OCI-LY3 (cell line): ENCODE results near the gene CREB5.

ENCODE experiments used
- H2AFZ ChIP-seq: fragments of 200-600, 300-600 bp; shearing (Covaris generic); 2 replicates; pipeline ENCODE4 v1.6.0; 2014; ENCODE audit warnings: antibody characterized with exemption, low read depth, low read length
- H3K27ac ChIP-seq: fragments of 200-600, 300-600 bp; sonication (generic); 2 replicates; pipeline ENCODE4 v1.5.1; 2014; ENCODE audit warnings: mild to moderate bottlenecking, low read length, moderate library complexity, mixed read lengths
- H3K27me3 ChIP-seq: fragments of 200-600, 300-600 bp; sonication (generic); 2 replicates; pipeline ENCODE4 v1.6.1; 2014; ENCODE audit warnings: low read depth, low read length, mixed read lengths
- H3K36me3 ChIP-seq: fragments of 200-600, 300-600 bp; sonication (generic); replicated peaks from 2 replicates; pipeline ENCODE3; 2014; ENCODE audit warnings: low read depth, low read length, mixed read lengths
- H3K4me1 ChIP-seq: fragments of 300-600, 200-600 bp; sonication (generic); 2 replicates; pipeline ENCODE4 v1.6.1; 2014; ENCODE audit warnings: low read length, mixed read lengths
- H3K4me2 ChIP-seq: fragments of 200-600, 300-600 bp; sonication (generic); 2 replicates; pipeline ENCODE4 v1.6.1; 2014; ENCODE audit warnings: low read length, mixed read lengths
- H3K4me3 ChIP-seq: fragments of 300-600, 200-600 bp; sonication (generic); 2 replicates; pipeline ENCODE4 v1.5.1; 2014; ENCODE audit warnings: antibody characterized with exemption, mild to moderate bottlenecking, low read length, moderate library complexity
- H3K79me2 ChIP-seq: fragments of 300-600, 200-600 bp; shearing (Covaris generic); 2 replicates; pipeline ENCODE4 v1.6.1; 2014; ENCODE audit warnings: mild to moderate bottlenecking, low read length, mixed read lengths
- H3K9ac ChIP-seq: fragments of 300-600, 200-600 bp; shearing (Covaris generic); 2 replicates; pipeline ENCODE4 v1.6.0; 2014; ENCODE audit warnings: mild to moderate bottlenecking, low read length, moderate library complexity
- H3K9me3 ChIP-seq: fragments of 200-600, 300-600 bp; shearing (Covaris generic); 2 replicates; pipeline ENCODE4 v1.6.1; 2014; ENCODE audit warnings: low read length, mixed read lengths; ENCODE audit not compliant: insufficient read depth
- H4K20me1 ChIP-seq: fragments of 200-600, 300-600 bp; sonication (generic); 2 replicates; pipeline ENCODE4 v1.6.1; 2016; ENCODE audit warnings: low read length, mixed read lengths; ENCODE audit not compliant: insufficient read depth
- CTCF ChIP-seq: fragments of 200-600, 300-600 bp; sonication (generic); IDR thresholded peaks from 2 replicates; pipeline ENCODE4 v1.5.1; 2014; ENCODE audit warnings: antibody characterized with exemption, low read length, low read depth
- EZH2phosphoT487 ChIP-seq: fragments of 200-600 bp; shearing (Covaris generic); IDR thresholded peaks from 2 replicates; pipeline ENCODE4 v1.6.1; 2018; ENCODE audit warnings: antibody characterized with exemption, mixed run types, low read depth

The CREB5 gene

DNA sequence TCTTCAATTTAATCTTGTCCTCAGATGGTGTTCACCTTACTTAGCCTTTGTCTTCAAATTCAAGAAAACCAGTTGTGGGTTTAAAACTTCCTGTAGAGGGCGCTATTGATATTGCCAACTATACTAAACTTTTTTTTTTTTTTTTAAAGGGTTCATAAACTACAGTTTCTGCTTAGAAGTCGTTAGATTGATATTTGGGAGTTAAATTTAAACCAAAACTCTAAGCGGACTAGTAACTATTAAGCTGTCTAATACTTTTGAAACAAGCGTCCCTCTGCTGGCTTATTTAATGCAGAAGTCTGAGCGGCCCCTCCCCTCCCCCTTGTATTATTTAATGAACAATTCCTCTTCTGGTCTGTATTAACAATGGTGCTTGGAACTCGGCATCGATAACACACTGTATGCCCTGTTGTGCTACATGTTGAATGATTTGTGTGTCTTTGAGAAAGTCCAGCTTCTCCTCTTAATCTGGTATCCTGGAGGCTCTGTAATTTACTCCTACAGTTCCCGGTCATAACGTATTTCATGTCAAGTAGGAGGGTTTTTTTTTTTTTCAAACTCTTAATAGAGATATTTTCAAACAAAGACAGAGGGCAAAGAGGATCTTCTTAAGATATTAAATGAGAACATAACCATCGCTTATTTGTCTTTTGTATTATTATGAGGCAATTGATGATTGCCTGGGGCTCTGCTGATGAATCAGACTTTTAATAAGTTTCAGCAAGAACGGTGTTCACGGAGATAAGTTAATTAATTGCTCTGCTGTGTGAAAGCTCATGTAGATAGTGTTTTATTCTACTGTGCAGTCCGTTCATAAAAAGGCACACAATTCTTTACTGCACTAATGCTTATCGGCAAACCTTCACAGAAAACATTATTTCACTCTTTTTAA is 22.6 kb upstream of the CREB5 start:
- H3K27ac ChIP-seq: no peak overlapping the region
- peak overlapping the region; percentile 62 for H3K4me3 ChIP-seq

GRCh38 chr7:28390426-28390825 is 21.9 kb upstream of the CREB5 start:
- Histone ChIP-seq H3K27ac (no peak overlapping the region), H3K4me2 (peak overlapping the region; percentile 64; the same call in 1 of the 2 replicates), H3K27me3 (peaks cover 24% of the 10 kb centered on the region; the same call in 1 of the 2 replicates), H2AFZ (no peak overlapping the region), H3K36me3 (no peaks in the 10 kb centered on the region), H3K4me3 (no peak overlapping the region), H3K79me2 (no peaks in the 10 kb centered on the region), H3K4me1 (peaks cover 7% of the 10 kb centered on the region), H3K9me3 (no peaks in the 10 kb centered on the region), H3K9ac (no peak overlapping the region), H4K20me1 (no peaks in the 10 kb centered on the region)
- TF ChIP-seq CTCF (no peak), EZH2phosphoT487 (no peak)

More for the DNA sequence above, 22.6 kb upstream of the CREB5 start:
- H3K4me2 ChIP-seq: peak overlapping the region; percentile 64
- H3K9ac ChIP-seq: no peak overlapping the region
- no peaks in the 10 kb centered on the region for H3K36me3 ChIP-seq
- peaks cover 17% of the 10 kb centered on the region; the same call in 1 of the 2 replicates for H3K27me3 ChIP-seq
- no peak overlapping the region for H2AFZ ChIP-seq
- no peaks in the 10 kb centered on the region for H4K20me1 ChIP-seq
- H3K9me3 ChIP-seq: no peaks in the 10 kb centered on the region
- peaks cover 7% of the 10 kb centered on the region for H3K4me1 ChIP-seq
- H3K79me2 ChIP-seq: no peaks in the 10 kb centered on the region
- no peak for TF ChIP-seq EZH2phosphoT487
- TF ChIP-seq CTCF: peak; percentile 69

GRCh38 chr7:28392289-28392688 is 20.0 kb upstream of the CREB5 start:
- no peaks in the 10 kb centered on the region for H4K20me1 ChIP-seq

More at GRCh38 chr7:28392289-28392688, 20.0 kb upstream of the CREB5 start:
- H3K27me3 ChIP-seq: peaks cover 26% of the 10 kb centered on the region; the same call in 1 of the 2 replicates
- H2AFZ ChIP-seq: no peak overlapping the region
- H3K9ac ChIP-seq: no peak overlapping the region
- H3K27ac ChIP-seq: no peak overlapping the region
- no peak overlapping the region for H3K4me3 ChIP-seq
- no peak overlapping the region for H3K4me2 ChIP-seq
- TF ChIP-seq EZH2phosphoT487: no peak
- no peak for TF ChIP-seq CTCF
- H3K4me1 ChIP-seq: peaks cover 7% of the 10 kb centered on the region
- no peaks in the 10 kb centered on the region for H3K79me2 ChIP-seq
- no peaks in the 10 kb centered on the region for H3K36me3 ChIP-seq
- no peaks in the 10 kb centered on the region for H3K9me3 ChIP-seq
